Stimulated activated naive CD4-positive, alpha-beta T cell (primary cell): ENCODE measurements around the gene COL16A1.
A peak's percentile ranks its signal among the peaks of the same experiment; 100 is the strongest.

Experiments
- DNase-seq, 6 experiments: peaks; one replicate each; lab custom pipeline; 2025; lab: John Stamatoyannopoulos, UW

COL16A1 gene

GRCh38 chr1:31624309-31624708 lies 79.5 kb downstream of the COL16A1 start:
- no peak for DNase-seq

GRCh38 chr1:31623365-31623764 lies 80.5 kb downstream of the COL16A1 start:
- DNase-seq, result no peak

DNA sequence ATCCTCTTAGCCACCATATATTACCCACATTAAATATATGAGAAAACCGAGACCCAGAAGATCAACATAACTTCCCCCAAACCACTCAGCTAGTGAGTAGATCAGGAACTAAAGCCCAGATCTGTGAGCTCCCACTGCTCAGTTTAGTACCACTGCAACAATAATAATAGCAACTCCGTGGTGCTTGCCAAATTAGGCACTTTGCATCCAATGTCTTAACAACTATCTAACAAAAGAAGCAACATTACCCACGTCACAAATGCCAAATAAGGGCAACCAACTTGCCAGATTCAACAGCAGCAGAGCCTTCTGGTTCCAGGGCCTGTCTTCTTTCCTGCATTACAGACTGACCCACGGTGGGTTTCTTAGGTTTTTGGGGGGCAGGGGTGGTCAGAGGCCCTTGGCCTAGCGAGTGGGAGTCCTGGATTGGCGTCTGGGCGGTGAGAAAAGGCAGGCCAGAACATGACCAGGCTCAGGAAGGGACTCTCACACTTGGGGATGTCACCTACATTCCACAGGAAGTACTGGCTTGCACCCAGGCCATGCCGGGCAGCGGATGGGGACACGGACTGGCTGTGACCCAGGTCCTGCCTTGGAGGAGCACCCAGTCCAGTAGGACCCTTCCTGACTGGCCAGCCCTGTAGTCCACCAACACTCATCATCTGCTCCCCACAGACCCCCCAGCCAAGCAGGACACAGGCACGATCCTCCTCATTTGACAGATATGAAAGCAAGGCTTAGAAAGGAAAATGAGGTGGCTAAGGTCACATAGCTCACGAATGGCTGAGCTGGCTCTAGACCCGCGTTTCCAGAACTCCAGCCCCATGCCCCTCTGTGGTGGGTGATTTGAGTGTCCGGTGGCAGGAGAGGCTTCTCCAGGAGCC lies 81.7 kb downstream of the COL16A1 start:
- no peak for DNase-seq

DNA sequence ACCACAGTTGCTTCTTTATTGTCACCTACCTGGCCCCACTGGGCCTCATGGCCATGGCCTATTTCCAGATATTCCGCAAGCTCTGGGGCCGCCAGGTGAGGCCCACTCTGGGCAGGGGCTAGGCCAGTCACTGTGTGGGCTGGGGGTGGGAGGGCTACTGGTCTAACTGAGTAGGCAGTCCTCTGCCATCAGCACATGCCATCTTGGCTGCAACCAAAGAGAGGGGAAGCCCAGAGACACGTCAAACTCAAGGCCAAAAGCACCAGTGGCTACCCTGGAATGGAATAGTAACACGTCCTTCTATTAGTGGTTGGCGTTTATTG lies 82.4 kb downstream of the COL16A1 start:
- no peak for DNase-seq

DNA sequence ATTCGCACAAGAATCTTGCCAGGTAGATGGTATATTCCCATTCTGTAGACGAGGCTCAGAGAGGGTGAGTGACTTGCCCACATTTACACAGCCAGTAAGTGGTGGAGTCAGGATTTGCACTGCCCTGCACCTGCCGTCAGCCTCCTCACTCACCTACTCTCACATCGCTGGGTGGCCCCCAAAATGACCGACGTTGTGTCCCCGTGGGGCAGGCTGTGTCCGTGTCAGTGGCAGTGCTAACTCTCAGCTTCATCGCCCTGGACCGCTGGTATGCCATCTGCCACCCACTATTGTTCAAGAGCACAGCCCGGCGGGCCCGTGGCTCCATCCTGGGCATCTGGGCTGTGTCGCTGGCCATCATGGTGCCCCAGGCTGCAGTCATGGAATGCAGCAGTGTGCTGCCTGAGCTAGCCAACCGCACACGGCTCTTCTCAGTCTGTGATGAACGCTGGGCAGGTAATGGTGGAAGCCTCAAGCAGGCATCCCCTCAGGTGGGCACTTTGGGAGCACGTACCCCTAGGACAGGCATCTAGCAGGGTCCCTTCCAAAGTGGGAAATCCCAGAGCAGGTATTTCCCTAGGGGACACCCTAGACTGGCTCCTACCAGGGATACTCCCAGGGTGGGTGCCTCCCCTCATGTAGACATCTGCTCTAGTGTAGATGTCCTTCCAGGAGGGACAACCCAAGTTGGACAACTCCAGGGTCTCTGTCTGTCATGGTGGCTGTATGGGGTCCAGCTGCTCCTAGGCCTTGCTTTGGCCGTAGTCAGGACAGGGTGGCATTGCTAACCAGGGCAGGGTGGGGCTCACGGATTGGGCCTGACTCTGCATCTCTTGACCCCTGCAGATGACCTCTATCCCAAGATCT lies 83.0 kb downstream of the COL16A1 start:
- no peak for DNase-seq

DNA sequence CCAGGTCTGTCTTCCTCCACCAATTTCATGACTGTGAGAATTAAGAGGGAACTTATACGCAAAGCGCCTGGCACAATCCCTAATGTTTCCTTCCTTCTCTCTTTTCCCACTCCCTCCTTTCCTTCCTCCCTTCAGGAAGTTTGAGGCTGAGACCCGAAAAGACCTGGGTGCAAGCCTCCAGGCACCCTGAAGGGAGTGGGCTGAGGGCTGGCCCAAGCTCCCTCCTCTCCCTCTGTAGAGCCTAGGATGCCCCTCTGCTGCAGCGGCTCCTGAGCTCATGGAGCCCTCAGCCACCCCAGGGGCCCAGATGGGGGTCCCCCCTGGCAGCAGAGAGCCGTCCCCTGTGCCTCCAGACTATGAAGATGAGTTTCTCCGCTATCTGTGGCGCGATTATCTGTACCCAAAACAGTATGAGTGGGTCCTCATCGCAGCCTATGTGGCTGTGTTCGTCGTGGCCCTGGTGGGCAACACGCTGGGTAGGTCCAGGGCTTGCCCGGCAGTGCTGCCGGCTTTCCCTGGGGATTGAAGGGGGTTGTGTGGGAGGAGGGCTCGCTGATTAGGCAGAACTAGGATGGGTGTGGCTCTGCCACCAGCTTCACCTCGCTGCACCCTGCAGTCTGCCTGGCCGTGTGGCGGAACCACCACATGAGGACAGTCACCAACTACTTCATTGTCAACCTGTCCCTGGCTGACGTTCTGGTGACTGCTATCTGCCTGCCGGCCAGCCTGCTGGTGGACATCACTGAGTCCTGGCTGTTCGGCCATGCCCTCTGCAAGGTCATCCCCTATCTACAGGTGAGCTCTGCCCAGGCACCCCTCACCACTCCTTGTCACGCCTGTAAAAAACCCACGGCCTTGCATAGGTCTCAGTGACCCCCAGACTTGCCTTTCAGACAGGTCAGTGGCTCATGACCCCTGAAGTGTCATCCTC lies 84.6 kb downstream of the COL16A1 start:
- no peak for DNase-seq

DNA sequence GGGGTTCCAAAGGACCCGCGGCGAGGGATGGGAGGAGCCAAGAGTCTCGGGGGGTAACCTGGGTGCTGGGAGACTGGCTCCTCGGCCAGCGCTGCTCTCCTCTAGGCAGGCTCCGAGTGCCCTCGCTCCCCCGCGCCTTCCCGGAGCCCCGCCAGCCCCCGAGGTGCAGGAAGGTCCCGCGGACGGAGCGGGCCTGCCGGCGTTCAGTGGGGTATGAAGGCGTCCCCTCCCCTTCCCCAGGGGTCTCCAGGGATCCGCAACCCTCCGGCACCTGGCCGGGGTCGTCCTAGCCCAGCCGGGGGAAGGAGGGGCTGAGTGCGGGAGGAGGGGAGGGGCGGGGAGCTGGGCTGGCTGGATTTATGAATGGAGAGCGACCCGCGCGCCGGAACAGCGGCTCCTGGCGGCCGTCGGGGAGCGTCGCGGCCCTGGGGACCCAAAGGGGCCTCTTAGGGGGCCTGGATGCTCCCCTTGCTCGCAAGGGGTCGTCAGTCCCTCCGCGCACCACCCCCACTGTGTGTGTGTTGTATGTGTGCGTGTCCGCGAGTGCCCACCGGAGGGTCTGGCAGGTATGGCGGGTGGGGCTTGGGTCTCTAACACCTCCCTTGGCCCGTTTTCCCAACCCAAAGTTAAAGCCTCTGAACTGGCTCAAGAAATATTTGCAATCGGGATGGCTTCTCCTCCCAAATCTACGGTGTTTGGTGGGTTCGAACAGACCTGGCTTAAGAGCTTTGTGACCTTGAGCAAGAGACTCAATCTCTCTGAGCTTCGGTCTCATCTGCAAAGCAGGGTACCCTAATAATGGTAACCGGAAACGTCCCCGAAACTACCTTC lies 85.7 kb downstream of the COL16A1 start:
- peak in 4 of 6 experiments; percentile 11 to 38 (median 32) for DNase-seq

- DNase-seq, result no peak
Observed at GRCh38 chr1:31617218-31617915, 86.5 kb downstream of the COL16A1 start, which contains the start of gene HCRTR1. HCRTR1 (plus strand) TSS chr1:31617689; CDS start chr1:31619193, 1,504 bp downstream.

DNA sequence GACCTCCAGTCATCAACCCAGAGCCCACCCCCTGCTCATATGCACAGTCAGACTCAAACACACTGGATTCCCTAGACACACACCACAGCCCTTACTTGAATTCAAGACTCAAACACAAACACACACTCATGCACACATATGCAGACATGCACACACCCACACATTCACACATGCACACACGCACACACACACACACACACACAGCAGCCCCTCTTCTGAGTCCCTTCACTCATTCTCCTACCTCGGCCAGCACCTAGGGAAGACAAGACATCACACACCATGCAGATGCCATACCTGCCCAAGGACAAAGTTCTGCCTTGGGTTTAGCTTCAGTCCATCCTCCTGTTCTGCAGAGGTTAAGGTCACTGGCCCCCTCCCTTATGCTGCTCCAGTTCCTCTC lies 87.9 kb downstream of the COL16A1 start:
- no peak for DNase-seq

DNA sequence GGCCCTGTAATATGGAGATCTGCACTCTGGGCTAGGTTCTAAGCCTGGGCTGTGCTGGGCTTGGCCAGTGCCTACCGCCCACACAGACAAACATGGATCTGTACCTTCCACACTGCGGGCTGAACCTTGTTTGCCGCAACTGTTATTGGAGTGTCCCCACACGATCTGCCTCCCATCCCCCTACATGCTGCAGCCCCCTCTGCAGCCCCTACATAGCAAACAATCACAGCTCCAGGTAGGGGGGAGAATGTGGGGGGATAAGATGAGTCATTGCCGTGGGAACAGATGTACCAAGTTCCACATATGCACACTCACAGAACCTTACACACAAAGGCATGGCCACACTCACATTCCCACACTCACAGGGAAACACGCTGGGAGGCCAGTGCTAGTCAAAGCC lies 88.4 kb downstream of the COL16A1 start:
- DNase-seq, result no peak

DNA sequence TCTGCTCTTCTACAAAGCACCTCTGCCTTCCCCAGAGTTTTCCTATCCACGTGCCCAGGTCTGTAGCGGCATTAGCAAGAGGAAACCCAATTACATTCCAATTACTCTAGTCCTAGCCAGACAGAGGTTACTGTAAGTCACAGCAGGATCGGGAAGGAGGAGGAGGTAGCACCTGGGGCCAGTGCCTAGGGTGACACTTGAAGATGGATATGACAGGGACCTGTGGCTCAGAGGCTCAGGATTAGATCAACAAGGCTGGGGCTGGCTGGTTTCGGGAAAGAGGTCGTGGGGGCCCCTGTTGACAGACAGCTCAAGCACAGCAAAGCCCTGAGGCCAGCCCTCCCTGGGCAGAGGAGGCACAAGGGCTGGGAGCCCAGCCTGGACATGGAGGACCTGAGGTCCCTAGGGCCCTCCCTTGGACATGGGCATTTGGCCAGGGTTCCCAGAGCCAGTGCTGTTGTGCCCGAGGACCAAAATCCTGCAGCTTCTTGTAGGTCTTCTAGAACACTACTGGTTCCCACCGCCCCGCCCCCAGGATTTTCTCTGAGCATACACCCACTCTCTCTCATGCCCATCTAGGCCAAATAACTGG lies 89.3 kb downstream of the COL16A1 start:
- DNase-seq, result no peak

- no peak for DNase-seq
Observed at GRCh38 chr1:31609514-31610118, 94.2 kb downstream of the COL16A1 start.

DNA sequence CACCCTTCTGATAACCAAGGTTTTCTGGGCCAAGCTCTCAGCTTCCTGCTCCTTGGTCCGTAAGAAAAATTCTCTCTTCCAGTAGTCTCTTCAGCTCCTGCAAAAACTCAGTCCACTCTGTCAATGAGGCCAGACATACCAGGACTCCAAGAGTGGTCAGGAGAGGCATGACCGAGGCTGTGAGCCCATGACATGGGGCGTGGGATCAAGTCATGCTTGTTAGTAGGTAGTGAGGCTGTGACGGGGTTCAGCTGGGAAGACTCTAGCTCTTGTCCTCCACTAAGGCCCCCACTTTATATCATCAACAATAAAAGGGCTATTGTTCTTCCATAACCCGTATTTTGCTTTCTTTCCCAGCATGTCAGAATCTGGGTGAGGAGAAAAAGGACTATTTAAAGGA lies 96.5 kb downstream of the COL16A1 start:
- no peak for DNase-seq

- DNase-seq, result no peak
Observed at GRCh38 chr1:31605908-31606427, 97.8 kb downstream of the COL16A1 start.
